CD4-positive, alpha-beta T cell treated with Interleukin-4 for 4 hours (primary cell): ENCODE results near the gene NBDY.
A peak's percentile ranks its signal among the peaks of the same experiment; 100 is the strongest.

Source experiments
- DNase-seq: peaks from one replicate; pipeline ENCODE4 v3.0.0-alpha.2; 2020

NBDY gene

DNA sequence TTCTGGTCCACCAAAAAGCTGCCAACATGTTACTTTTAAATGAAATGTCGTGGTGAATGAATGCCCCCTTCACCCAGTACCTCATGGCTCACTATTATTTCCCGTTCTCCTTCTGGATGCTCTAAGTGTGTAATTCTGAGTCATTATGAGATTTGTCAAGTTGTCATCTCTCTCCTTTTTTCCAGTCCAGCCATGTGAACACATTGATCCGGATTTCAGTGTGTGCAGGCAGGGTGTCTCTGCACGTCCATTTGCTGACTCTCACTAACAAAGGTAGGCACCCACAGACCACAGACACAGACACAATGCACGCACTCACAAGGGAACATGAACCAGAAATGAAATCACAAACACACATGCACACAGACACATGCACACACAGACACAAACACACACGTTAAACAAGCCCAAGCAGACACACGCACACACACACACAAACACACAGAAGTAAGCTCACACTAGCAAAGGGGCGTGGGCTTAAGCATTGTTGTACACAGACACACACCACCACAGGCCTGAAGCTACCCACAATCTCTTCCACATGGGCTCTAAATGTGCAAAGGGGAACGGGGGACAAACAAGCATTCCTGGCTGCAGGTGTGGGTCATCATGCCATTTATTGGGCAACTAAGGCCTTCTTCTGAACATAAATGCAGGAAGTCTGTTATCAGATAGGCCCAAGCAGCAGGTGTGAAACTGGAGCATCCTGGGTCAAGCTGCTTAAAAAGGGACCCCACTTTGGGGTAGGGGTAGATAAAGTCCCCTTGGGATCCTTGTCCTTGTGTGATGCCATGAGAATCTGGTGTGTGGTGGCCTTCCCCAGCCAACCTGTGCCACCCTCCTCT, 58.1 kb downstream of the NBDY start:
- no peak for DNase-seq

DNA sequence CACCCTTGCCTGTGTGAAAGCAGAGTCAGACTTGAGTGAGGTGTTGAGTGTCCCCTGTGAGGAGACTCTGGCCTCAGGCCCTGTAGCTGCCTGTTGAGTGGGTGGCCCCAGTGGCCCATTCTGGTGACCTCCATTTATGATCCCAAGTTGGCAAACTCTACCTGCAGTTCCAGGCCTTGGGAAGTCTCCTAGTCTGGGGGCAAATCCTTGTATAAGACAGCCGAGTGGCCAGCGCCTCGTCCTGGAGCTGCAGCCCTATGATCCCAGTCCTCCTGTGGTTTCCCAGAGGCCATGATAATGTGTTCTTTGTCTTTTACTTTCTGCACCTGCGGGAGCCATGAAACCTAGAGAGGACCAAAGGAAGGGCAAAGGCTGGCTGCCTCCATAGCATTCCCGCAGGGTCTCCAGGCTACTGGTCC, 58.7 kb downstream of the NBDY start:
- no peak for DNase-seq

DNA sequence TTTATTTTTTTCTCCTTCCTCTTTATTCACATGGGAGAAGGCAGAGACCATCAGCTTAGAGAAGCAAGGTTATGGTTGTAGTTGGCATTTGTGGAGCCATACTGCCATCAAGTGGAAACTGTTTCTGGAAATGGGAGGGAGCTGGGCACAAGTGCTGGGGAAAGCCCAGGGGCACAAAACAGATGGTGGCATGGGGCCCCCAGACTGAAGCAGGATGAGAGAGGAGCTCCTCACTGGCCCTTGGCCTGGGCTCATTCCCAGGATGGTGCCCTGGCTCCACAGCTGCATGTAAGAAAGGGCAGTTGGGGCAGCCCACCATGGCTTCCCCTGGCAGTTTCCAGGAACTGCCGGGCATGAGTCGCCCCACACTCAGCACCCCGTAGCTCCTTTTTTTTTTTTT, 59.2 kb downstream of the NBDY start:
- DNase-seq = no peak

- no peak for DNase-seq
These were observed 59.7 kb downstream of the NBDY start for GRCh38 chrX:56788717-56789122.

DNA sequence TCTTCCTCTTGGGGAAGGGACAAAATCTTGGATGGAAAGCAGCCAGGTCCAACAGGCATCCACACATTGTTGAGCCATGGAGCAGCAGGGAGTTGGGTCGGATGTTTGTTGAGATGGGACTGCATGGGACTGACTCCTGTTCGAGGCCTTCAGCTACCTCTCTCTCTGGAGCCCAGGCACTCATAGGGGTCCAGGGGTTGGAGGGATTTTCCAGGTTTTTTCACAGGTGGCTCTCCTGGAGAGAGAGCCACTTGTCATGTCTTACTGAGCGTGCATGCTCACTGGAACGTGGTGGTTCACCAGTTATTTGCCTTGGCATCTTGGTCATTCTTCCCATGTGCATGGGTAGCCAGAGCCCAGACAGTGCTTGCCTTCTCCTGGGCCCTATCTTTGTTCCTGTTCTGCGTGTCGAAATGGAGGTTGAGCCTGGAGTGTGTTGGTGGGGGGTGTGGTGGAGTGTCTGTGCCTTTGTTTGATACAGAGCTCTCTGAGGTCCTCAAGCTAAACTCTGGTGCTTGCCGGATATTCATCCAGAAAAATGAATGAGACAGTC, 60.6 kb downstream of the NBDY start:
- DNase-seq = no peak

- no peak for DNase-seq
These were observed 61.7 kb downstream of the NBDY start for GRCh38 chrX:56790778-56791177.

- no peak for DNase-seq
These were observed 62.4 kb downstream of the NBDY start for GRCh38 chrX:56791456-56791855.

DNA sequence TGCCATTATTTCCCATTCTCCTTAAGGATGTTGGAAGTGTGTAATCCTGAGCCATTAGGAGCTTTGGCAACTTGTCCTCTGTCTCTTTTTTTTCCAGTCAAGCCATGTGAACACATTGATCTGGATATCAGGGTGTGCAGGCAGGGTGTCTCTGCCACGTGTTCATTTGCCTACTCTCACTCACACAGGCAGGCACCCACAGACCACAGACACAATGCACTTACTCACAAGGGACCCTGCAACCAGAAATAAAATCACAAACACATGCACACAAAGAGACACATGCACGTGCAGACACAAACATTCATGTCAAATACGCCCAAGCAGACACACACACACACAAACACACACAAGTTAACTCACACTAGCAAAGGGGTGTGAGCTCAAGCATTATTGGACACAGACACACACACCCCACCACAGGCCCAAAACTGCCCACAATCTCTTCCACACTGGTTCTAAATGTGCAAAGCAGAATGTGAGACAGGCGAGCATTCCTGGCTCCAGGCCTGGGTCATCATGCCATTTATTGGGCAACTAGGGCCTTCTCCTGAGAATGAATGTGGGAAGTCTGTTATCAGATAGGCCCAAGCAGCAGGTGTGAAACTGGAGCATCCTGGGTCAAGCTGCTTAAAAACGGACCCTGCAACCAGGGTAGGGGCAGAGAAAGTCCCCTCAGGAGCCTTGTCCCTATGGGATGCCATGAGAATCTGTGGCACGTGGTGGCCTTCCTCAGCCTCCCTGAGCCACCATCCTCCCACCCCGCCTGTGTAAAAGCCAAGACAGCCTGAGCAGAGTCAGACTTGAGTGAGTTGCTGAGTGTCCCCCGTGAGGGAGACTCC, 63.4 kb downstream of the NBDY start:
- no peak for DNase-seq

DNA sequence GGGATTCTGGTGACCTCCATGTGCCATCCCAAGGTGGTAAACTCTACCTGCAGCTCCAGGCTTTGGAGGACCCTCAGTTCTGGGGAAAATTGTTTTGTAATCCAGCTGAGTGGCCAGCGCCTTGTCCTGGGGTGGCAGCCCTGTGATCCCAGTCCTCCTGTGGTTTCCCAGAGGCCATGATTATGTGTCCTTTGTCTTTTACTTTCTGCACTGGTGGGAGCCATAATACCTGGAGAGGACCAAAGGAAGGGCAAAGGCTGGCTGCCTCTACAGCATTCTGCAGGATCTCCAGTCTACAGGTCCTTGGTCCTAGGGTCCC, 64.0 kb downstream of the NBDY start:
- no peak for DNase-seq

DNA sequence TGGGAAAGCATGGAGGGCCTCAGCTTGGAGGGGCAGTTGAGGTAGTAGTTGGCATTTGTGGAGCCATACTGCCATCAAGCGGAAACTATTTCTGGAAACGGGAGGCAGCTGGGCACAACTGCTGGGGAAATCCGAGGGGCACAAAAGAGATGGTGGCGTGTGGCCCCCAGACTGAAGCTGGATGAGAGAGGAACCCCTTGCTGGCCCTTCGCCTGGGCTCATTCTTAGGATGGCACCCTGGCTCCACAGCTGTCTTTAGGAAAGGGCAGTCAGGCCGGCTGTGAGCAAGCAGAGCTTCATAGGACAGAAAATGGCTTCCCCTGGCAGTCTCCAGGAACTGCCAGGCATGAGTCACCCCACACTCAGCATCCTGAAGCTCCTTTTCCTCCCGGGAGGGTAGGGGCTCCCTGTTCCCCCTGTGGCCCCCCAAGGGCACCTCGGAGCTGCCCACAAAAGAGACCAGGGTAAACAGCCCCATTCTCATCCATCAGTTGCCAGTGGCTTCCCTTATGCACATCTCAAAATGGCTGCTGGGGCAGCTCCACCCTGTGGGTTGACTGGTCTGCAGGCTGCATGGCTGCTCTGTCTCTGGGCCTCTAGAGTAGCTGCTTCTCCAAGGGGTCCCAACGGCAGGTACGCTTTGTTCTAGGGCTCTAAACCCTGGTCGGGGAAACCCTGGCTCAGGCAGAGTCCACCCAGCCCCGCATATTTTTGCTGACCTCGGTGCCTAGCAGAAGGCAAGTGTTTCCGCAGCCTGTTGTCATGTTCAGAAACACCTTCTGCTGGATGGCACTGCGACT, 64.7 kb downstream of the NBDY start:
- no peak for DNase-seq

- DNase-seq = no peak
These were observed 65.6 kb downstream of the NBDY start for GRCh38 chrX:56794404-56795230.

- no peak for DNase-seq
These were observed 66.3 kb downstream of the NBDY start for GRCh38 chrX:56795309-56795868.

DNA sequence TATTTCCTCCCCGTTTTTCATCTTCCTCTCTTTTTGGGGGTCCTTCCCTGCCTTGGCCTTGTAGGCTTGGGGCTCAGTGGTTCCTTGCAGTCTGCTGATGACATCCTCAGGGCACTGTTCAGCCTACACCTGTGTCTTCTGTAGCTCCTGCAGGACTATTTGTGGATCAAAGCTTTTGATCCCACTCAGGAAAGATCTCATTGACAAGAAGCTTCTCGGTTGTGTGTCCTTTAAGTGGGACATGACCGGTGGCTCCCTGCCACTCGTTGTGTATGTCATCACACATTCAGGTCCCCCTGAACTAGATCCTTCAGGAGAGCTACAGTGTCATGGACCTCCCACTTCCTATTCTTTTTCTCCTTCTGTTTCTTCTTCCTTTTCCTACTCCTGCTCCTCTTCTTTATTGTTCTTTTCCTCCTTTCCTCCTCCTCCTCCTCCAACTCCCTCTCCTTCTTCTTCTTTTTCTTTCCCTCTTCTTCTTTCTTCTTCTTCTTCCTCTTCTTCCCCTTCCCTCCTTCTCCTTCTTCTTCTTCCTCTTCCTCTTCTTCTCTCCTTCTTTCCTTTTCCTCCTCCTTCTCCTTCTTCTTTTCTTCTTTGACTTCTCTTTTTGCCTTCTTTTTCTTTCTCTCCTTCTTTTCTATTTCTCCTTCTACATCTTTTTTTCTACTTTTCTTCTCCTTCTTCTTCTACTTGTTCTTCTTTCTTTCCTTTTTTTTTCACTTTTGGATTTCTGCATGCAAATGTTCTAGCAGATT, 67.8 kb downstream of the NBDY start:
- no peak for DNase-seq

- DNase-seq = no peak
These were observed 68.7 kb downstream of the NBDY start for GRCh38 chrX:56797574-56798338.

DNA sequence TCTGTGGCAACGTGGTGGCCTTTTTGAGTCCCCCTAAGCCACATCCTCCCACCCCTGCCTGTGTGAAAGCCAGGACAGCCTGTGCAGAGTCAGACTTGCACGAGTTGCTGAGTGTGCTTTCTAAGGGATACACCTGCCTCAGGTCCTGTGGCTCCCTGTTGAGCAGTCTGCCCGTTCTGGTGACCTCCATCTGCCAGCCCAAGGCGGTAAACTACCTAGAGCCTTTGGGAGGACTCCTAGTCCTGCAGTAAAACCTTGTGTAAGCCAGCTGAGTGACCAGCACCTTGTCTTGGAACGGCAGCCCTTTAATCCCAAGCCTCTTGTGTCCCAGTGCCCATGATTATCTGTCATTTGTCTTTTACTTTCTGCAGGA, 69.3 kb downstream of the NBDY start:
- no peak for DNase-seq

- no peak for DNase-seq
These were observed 70.1 kb downstream of the NBDY start for GRCh38 chrX:56798866-56799758.

GRCh38 chrX:56800307-56800706, 71.3 kb downstream of the NBDY start:
- no peak for DNase-seq

DNA sequence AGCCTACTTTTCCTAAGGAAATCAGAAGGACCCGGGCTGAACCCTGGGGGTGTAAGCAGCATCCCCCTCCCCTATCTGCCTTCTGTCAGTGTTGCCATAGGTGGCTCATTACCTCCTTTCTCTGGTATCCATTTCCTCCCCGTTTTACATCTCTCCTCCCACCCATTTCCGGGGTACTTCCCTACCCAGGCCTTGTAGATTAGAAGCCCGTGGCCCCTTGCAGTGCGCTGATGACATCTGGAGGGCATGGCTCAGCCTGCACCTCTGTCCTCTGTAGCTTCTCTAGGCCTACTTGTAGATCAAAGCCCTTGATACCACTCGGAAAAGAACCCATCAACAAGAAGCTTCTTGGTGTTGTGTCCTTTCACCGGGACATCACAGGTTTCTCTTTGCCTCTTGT, 71.8 kb downstream of the NBDY start:
- peak; percentile 69 for DNase-seq

DNA sequence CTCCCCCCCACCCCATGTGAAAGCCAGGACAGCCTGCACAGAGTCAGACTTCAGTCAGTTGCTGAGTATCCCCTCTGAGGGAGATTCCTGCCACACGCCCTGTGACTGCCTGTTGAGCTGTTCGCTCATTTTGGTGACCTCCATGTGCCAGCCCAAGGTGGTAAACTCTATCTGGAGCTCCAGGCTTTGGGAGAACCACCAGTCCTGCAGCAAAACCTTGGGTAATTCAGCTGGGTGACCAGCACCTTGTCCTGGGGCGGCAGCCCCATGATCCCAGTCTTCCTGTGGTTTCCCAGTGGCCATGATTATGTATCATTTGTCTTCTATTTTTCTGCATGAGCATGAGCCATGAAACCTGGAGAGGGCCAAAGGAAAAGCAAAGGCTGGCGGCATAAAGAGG, 73.4 kb downstream of the NBDY start:
- no peak for DNase-seq
